ENCODE results near the gene POU2F1. TPM values are rescaled to one million over a fixed set of nuclear protein-coding genes. Genes with fewer than 3 reads are reported as not detected.

The POU2F1 gene
- total RNA-seq, 2 donors from 2014 or later = 22.9 to 40.2 TPM

GRCh38 chr1:167455786-167456446, 235.2 kb downstream of the POU2F1 start:
- DNase-seq (ENCODE audit: low spot score) (peak; percentile 79), ATAC-seq (peak; percentile 67 to 79)
- H3K9me3 Mint-ChIP-seq = no peaks in the 10 kb centered on the region
- H3K27me3 Mint-ChIP-seq = no peaks in the 10 kb centered on the region
- H3K4me1 Mint-ChIP-seq (ENCODE audit: low read depth in 2 of 2) = peaks cover 44 to 51% of the 10 kb centered on the region in 2 donors
- H3K36me3 Mint-ChIP-seq = no peaks in the 10 kb centered on the region
- H3K4me3 Mint-ChIP-seq = peak overlapping the region; percentile 94
- peak overlapping the region; percentile 98 to 99 for H3K27ac Mint-ChIP-seq

- Mint-ChIP-seq H3K4me1 (ENCODE audit: low read depth in 2 of 2) (peaks cover 38 to 47% of the 10 kb centered on the region in 2 donors), H3K36me3 (no peaks in the 10 kb centered on the region)
- DNase-seq (ENCODE audit: low spot score) = no peak
Measured at GRCh38 chr1:167456524-167456923, 235.8 kb downstream of the POU2F1 start.

GRCh38 chr1:167456926-167457325, 236.2 kb downstream of the POU2F1 start:
- H3K36me3 Mint-ChIP-seq = no peaks in the 10 kb centered on the region
- no peaks in the 10 kb centered on the region for H3K27me3 Mint-ChIP-seq
- DNase-seq (ENCODE audit: low spot score) (no peak), ATAC-seq (no peak)
- H3K9me3 Mint-ChIP-seq = no peaks in the 10 kb centered on the region
- H3K4me3 Mint-ChIP-seq = peak overlapping the region; percentile 94
- H3K4me1 Mint-ChIP-seq (ENCODE audit: low read depth in 2 of 2) = peaks cover 35 to 46% of the 10 kb centered on the region in 2 donors
- H3K27ac Mint-ChIP-seq = peak overlapping the region; percentile 98 to 99

More at GRCh38 chr1:167456524-167456923, 235.8 kb downstream of the POU2F1 start:
- ATAC-seq = no peak
- peak overlapping the region; percentile 98 to 99 for H3K27ac Mint-ChIP-seq
- no peaks in the 10 kb centered on the region for H3K27me3 Mint-ChIP-seq
- H3K9me3 Mint-ChIP-seq = no peaks in the 10 kb centered on the region
- H3K4me3 Mint-ChIP-seq = peak overlapping the region; percentile 94

GRCh38 chr1:167457936-167458584, 237.4 kb downstream of the POU2F1 start:
- H3K4me1 Mint-ChIP-seq (ENCODE audit: low read depth in 2 of 2) = peaks cover 29 to 42% of the 10 kb centered on the region in 2 donors

GRCh38 chr1:167460836-167461235, 240.2 kb downstream of the POU2F1 start:
- no peak for DNase-seq (ENCODE audit: low spot score)
- ATAC-seq = peak in 1 of 2 donors; percentile 16
- Mint-ChIP-seq H3K27me3 (no peaks in the 10 kb centered on the region), H3K36me3 (peaks cover 5% of the 10 kb centered on the region), H3K4me3 (no peak overlapping the region), H3K4me1 (ENCODE audit: low read depth in 2 of 2) (peaks cover 45 to 48% of the 10 kb centered on the region in 2 donors), H3K9me3 (no peaks in the 10 kb centered on the region), H3K27ac (peak overlapping the region; percentile 98 to 99)

More at GRCh38 chr1:167457936-167458584, 237.4 kb downstream of the POU2F1 start:
- Mint-ChIP-seq H3K9me3 (no peaks in the 10 kb centered on the region), H3K4me3 (peak overlapping the region; percentile 16), H3K27ac (peak overlapping the region; percentile 98 to 99), H3K36me3 (peaks cover 4% of the 10 kb centered on the region), H3K27me3 (no peaks in the 10 kb centered on the region)
- ATAC-seq (no peak), DNase-seq (ENCODE audit: low spot score) (no peak)

GRCh38 chr1:167462341-167462740, 241.7 kb downstream of the POU2F1 start:
- Mint-ChIP-seq H3K36me3 (peaks cover 5% of the 10 kb centered on the region), H3K27ac (peak overlapping the region; percentile 85 to 98), H3K4me1 (ENCODE audit: low read depth in 2 of 2) (peaks cover 36 to 37% of the 10 kb centered on the region in 2 donors), H3K9me3 (no peaks in the 10 kb centered on the region), H3K27me3 (no peaks in the 10 kb centered on the region), H3K4me3 (no peak overlapping the region)
- DNase-seq (ENCODE audit: low spot score) (no peak), ATAC-seq (no peak)

GRCh38 chr1:167463080-167463479, 242.4 kb downstream of the POU2F1 start:
- ATAC-seq (no peak), DNase-seq (ENCODE audit: low spot score) (no peak)
- peak overlapping the region; percentile 85 to 98 for H3K27ac Mint-ChIP-seq
- H3K27me3 Mint-ChIP-seq = no peaks in the 10 kb centered on the region
- H3K4me1 Mint-ChIP-seq (ENCODE audit: low read depth in 2 of 2) = peaks cover 32 to 37% of the 10 kb centered on the region in 2 donors
- H3K36me3 Mint-ChIP-seq = peaks cover 5% of the 10 kb centered on the region
- peak overlapping the region; percentile 17 for H3K4me3 Mint-ChIP-seq
- H3K9me3 Mint-ChIP-seq = no peaks in the 10 kb centered on the region

- Mint-ChIP-seq H3K4me3 (peak overlapping the region; percentile 70), H3K36me3 (peaks cover 5% of the 10 kb centered on the region), H3K9me3 (no peaks in the 10 kb centered on the region), H3K27ac (peak overlapping the region; percentile 85 to 98), H3K27me3 (no peaks in the 10 kb centered on the region), H3K4me1 (ENCODE audit: low read depth in 2 of 2) (peaks cover 41 to 43% of the 10 kb centered on the region in 2 donors)
- no peak for DNase-seq (ENCODE audit: low spot score)
- ATAC-seq = no peak
Measured at GRCh38 chr1:167463875-167464575, 243.3 kb downstream of the POU2F1 start.

GRCh38 chr1:167465018-167465417, 244.3 kb downstream of the POU2F1 start:
- DNase-seq (ENCODE audit: low spot score) (no peak), ATAC-seq (no peak)
- no peaks in the 10 kb centered on the region for H3K27me3 Mint-ChIP-seq
- peak overlapping the region; percentile 70 for H3K4me3 Mint-ChIP-seq
- peaks cover 5% of the 10 kb centered on the region for H3K36me3 Mint-ChIP-seq
- peak overlapping the region; percentile 85 to 98 for H3K27ac Mint-ChIP-seq
- peaks cover 46 to 52% of the 10 kb centered on the region in 2 donors for H3K4me1 Mint-ChIP-seq (ENCODE audit: low read depth in 2 of 2)
- H3K9me3 Mint-ChIP-seq = no peaks in the 10 kb centered on the region

- ATAC-seq (no peak), DNase-seq (ENCODE audit: low spot score) (no peak)
- Mint-ChIP-seq H3K9me3 (no peaks in the 10 kb centered on the region), H3K4me1 (ENCODE audit: low read depth in 2 of 2) (peaks cover 46 to 52% of the 10 kb centered on the region in 2 donors), H3K4me3 (peak overlapping the region; percentile 70), H3K36me3 (peaks cover 5% of the 10 kb centered on the region), H3K27me3 (no peaks in the 10 kb centered on the region), H3K27ac (peak overlapping the region; percentile 85 to 98)
Measured at GRCh38 chr1:167465743-167466142, 245.1 kb downstream of the POU2F1 start.

GRCh38 chr1:167467126-167467710, 246.5 kb downstream of the POU2F1 start:
- Mint-ChIP-seq H3K27ac (peak overlapping the region; percentile 87 to 98), H3K9me3 (no peaks in the 10 kb centered on the region), H3K36me3 (peaks cover 5% of the 10 kb centered on the region), H3K4me1 (ENCODE audit: low read depth in 2 of 2) (peaks cover 55 to 58% of the 10 kb centered on the region in 2 donors), H3K4me3 (peak overlapping the region; percentile 17), H3K27me3 (no peaks in the 10 kb centered on the region)
- ATAC-seq = peak; percentile 79 to 86
- no peak for DNase-seq (ENCODE audit: low spot score)

- Mint-ChIP-seq H3K36me3 (peaks cover 4% of the 10 kb centered on the region), H3K27me3 (no peaks in the 10 kb centered on the region), H3K4me3 (peak overlapping the region; percentile 51), H3K9me3 (no peaks in the 10 kb centered on the region), H3K27ac (peak overlapping the region; percentile 87 to 98), H3K4me1 (ENCODE audit: low read depth in 2 of 2) (peaks cover 58 to 62% of the 10 kb centered on the region in 2 donors)
- no peak for ATAC-seq
- DNase-seq (ENCODE audit: low spot score) = no peak
Measured at GRCh38 chr1:167467752-167468151, 247.1 kb downstream of the POU2F1 start.

- Mint-ChIP-seq H3K4me3 (peak overlapping the region; percentile 51), H3K27me3 (no peaks in the 10 kb centered on the region), H3K27ac (peak overlapping the region; percentile 87 to 98), H3K9me3 (no peaks in the 10 kb centered on the region), H3K4me1 (ENCODE audit: low read depth in 2 of 2) (peaks cover 61 to 67% of the 10 kb centered on the region in 2 donors), H3K36me3 (no peaks in the 10 kb centered on the region)
- no peak for ATAC-seq
- no peak for DNase-seq (ENCODE audit: low spot score)
Measured at GRCh38 chr1:167469280-167469965, 248.7 kb downstream of the POU2F1 start.
